K562 (cell line): ENCODE results near the gene TBCCD1. TPM values are rescaled to one million over a fixed set of nuclear protein-coding genes. Genes with fewer than 3 reads are reported as not detected.

Source experiments
- ATAC-seq: fragments of 200-7000 bp; cut with Tn5 transposase; 3 replicates; pipeline ENCODE4 v1.9.1; 2020; ENCODE audit warnings: moderate library complexity
- BruUV-seq: library from RNA; stranded (reverse); fragments of 400-500 nt; replicated peaks from 2 replicates; lab custom pipeline; 2021; lab: Mats Ljungman, UMichigan
- CTCF ChIA-PET: fragments of 300-600 bp; formaldehyde crosslinking; extraction: SDS; loops from one replicate; lab custom pipeline; 2021; ENCODE audit warnings: low intra/inter-chr PET ratio; lab: Yijun Ruan, JAX
- POLR2A ChIA-PET: fragments of 300-600, 350-650 bp; sonication (Branson Sonifier 250); formaldehyde crosslinking; extraction: SDS; loops from one replicate; lab custom pipeline; 2021; ENCODE audit warnings: antibody characterized with exemption, inconsistent platforms; lab: Yijun Ruan, JAX
- DNase-seq, 4 experiments: peaks; one replicate each; pipeline versions ENCODE4 v3.0.0 to v3.0.0-alpha.2; 2011 to 2018; ENCODE audit warnings: low spot score in 3 of 4, mixed read lengths in 3 of 4; ENCODE audit errors: extremely low read depth in 1 of 4
- FAIRE-seq: peaks from 2 replicates; lab custom pipeline; 2011; peaks lifted over from hg19 to GRCh38; lab: Jason Lieb, UNC
- H2AFZ ChIP-seq: 2 replicates; pipeline ENCODE4 v1.6.0; 2011; ENCODE audit warnings: low read depth, low read length, control low read depth, inconsistent platforms
- H3K27ac ChIP-seq: fragments of 200-600 bp; 3 replicates; pipeline ENCODE4 v1.8.0; 2011; ENCODE audit warnings: low read depth, mild to moderate bottlenecking, control low read depth, inconsistent platforms, low read length, moderate library complexity, mixed read lengths; ENCODE audit errors: extremely low read depth
- H3K27me3 ChIP-seq, 2 experiments: fragments of 300-600 bp in 1 of 2; 2 replicates in 1 of 2; 3 replicates in 1 of 2; pipeline versions ENCODE4 v1.6.0 to v1.8.0; 2011; ENCODE audit warnings: inconsistent platforms in 2 of 2, low read length in 2 of 2, mild to moderate bottlenecking in 1 of 2, mixed read lengths in 1 of 2, moderate library complexity in 1 of 2; ENCODE audit not compliant: control insufficient read depth in 2 of 2, insufficient read depth in 2 of 2
- H3K36me3 ChIP-seq: fragments of 300-600 bp; 3 replicates; pipeline ENCODE4 v1.8.0; 2011; ENCODE audit warnings: mild to moderate bottlenecking, low read length, inconsistent platforms; ENCODE audit not compliant: control insufficient read depth, insufficient read depth
- H3K4me1 ChIP-seq, 2 experiments: fragments of 200-600 bp in 1 of 2; replicated peaks in 1 of 2; 2 replicates in 1 of 2; 3 replicates in 1 of 2; pipeline versions ENCODE4 v1.5.1 to v1.8.0; 2011; ENCODE audit warnings: inconsistent platforms in 2 of 2, low read length in 2 of 2, mild to moderate bottlenecking in 1 of 2, mixed read lengths in 1 of 2, moderate library complexity in 1 of 2; ENCODE audit not compliant: control insufficient read depth in 2 of 2, insufficient read depth in 2 of 2
- H3K4me2 ChIP-seq: 2 replicates; pipeline ENCODE4 v1.6.1; 2011; ENCODE audit warnings: low read length, control low read depth, inconsistent platforms, mixed read lengths; ENCODE audit not compliant: insufficient read depth
- H3K4me3 ChIP-seq: fragments of 200-600 bp; sonication (generic), shearing (Covaris generic); 2 replicates; pipeline ENCODE4 v1.5.1; 2016; ENCODE audit warnings: control low read depth, inconsistent platforms
- H3K79me2 ChIP-seq: fragments of 200-600 bp; 3 replicates; pipeline ENCODE4 v1.8.0; 2011; ENCODE audit warnings: low read length, inconsistent platforms; ENCODE audit not compliant: control insufficient read depth, insufficient read depth
- H3K9ac ChIP-seq, 2 experiments: 2 replicates each; pipeline versions ENCODE4 v1.6.0 to v1.6.1; 2011; ENCODE audit warnings: low read depth in 2 of 2, low read length in 2 of 2, control low read depth in 1 of 2, inconsistent platforms in 1 of 2, mild to moderate bottlenecking in 1 of 2, mixed read lengths in 1 of 2; ENCODE audit not compliant: insufficient read depth in 1 of 2
- H3K9me1 ChIP-seq: one replicate; pipeline ENCODE4 v1.6.0; 2011; ENCODE audit warnings: inconsistent platforms, mild to moderate bottlenecking, low read length, moderate library complexity; ENCODE audit not compliant: control insufficient read depth, insufficient read depth
- H3K9me3 ChIP-seq: replicated peaks from 2 replicates; pipeline ENCODE4 v1.5.1; 2011; ENCODE audit warnings: low read depth, low read length, inconsistent platforms; ENCODE audit not compliant: control insufficient read depth, insufficient read depth
- H4K20me1 ChIP-seq: replicated peaks from 2 replicates; pipeline ENCODE4 v1.6.1; 2011; ENCODE audit warnings: low read length, inconsistent platforms, mixed read lengths; ENCODE audit not compliant: control insufficient read depth, insufficient read depth
- HMG20B ChIP-seq: fragments of 250-450 bp; sonication (Bioruptor Pico); IDR thresholded peaks from 2 replicates; pipeline ENCODE4 v1.5.0; 2021; ENCODE audit warnings: mild to moderate bottlenecking
- LEF1 ChIP-seq: fragments of 450-650 bp; IDR thresholded peaks from 2 replicates; pipeline ENCODE4 v1.6.1; 2016; ENCODE audit warnings: mild to moderate bottlenecking
- NBN ChIP-seq: fragments of 450-650 bp; IDR thresholded peaks from 2 replicates; pipeline ENCODE4 v1.6.1; 2016; ENCODE audit warnings: low read depth, mild to moderate bottlenecking
- POLR2AphosphoS5 ChIP-seq: IDR thresholded peaks from 2 replicates; pipeline ENCODE4 v1.6.1; 2011; ENCODE audit warnings: mild to moderate bottlenecking, low read depth, low read length, moderate library complexity; ENCODE audit not compliant: control insufficient read depth, insufficient read depth
- POLR2H ChIP-seq: IDR thresholded peaks from 2 replicates; pipeline ENCODE4 v1.6.1; 2016; ENCODE audit warnings: missing genetic modification characterization, low read depth, mild to moderate bottlenecking, control low read depth, missing compliant biosample characterization, moderate library complexity
- PYGO2 ChIP-seq: fragments of 450-650 bp; IDR thresholded peaks from 2 replicates; pipeline ENCODE4 v1.6.1; 2016; ENCODE audit warnings: mild to moderate bottlenecking, missing genetic modification characterization, moderate library complexity, missing compliant biosample characterization
- ZNF780A ChIP-seq: fragments of 250-450 bp; sonication (Bioruptor Pico); IDR thresholded peaks from 2 replicates; pipeline ENCODE4 v1.5.0; 2021; ENCODE audit warnings: mild to moderate bottlenecking
- WGBS: fragments of 100-300 bp; shearing (Covaris generic); methylation state at CpG from one replicate; pipeline ENCODE4 v1.1.6; 2016; ENCODE audit warnings: low coverage, mixed read lengths; ENCODE audit not compliant: insufficient coverage; ENCODE audit errors: missing lambda C conversion rate; 5-methylcytosine and 5-hydroxymethylcytosine counted together
- in situ Hi-C: fragments of 300-500 bp; cut with MboI; formaldehyde crosslinking; loops from 4 replicates; pipeline ENCODE4 v1.15.0; 2018; ENCODE audit warnings: inconsistent platforms, mixed read lengths
- intact Hi-C: fragments of 100-400 bp; cut with micrococcal nuclease; formaldehyde crosslinking; loops from 2 replicates; pipeline ENCODE4 v1.14.2; 2022
- polyA plus RNA-seq, 8 experiments: library from polyadenylated mRNA; depleted of rRNA in 4 of 8; stranded (reverse) in 5 of 8; unstranded in 3 of 8; fragments of >200 nt; fragmentation: Nextera tagmentation in 2 of 8; fragmentation: Illumina TruSeq in 1 of 8; extraction: Ambion mirVana in 2 of 8; extraction: Trizol in 1 of 8; gene quantifications; 2 replicates each; pipeline versions ENCODE4 v1.2.1 to v1.2.3, GENCODE V29; 2011 to 2014; ENCODE audit warnings: inconsistent platforms in 1 of 8, missing spikeins in 1 of 8
- total RNA-seq, 7 experiments: library from RNA; depleted of rRNA in 6 of 7; stranded (reverse); fragments of >200 nt in 6 of 7; fragmentation: Illumina TruSeq in 2 of 7; extraction: Trizol in 2 of 7; gene quantifications; 2 replicates each; pipeline versions ENCODE4 v1.2.1 to v1.2.3, GENCODE V29; 2011 to 2021; ENCODE audit warnings: low replicate concordance in 1 of 7
- TF ChIP-seq, protein P1 (sequence below), 2 experiments: fragments of 450-650 bp; IDR thresholded peaks; 2 replicates each; pipeline ENCODE4 v1.6.1; 2016; ENCODE audit warnings: mild to moderate bottlenecking in 2 of 2, borderline replicate concordance in 1 of 2, low read depth in 1 of 2, moderate library complexity in 1 of 2
- TF ChIP-seq, protein P2 (sequence below): sonication (generic); IDR thresholded peaks from 2 replicates; pipeline ENCODE4 v1.6.1; 2016
- TF ChIP-seq, protein P3 (sequence below): fragments of 450-650 bp; IDR thresholded peaks from 2 replicates; pipeline ENCODE4 v1.6.1; 2014; ENCODE audit warnings: low read depth, mild to moderate bottlenecking, moderate library complexity, borderline replicate concordance
- TF ChIP-seq, protein P4 (sequence below): fragments of 250-450 bp; sonication (Bioruptor Pico); IDR thresholded peaks from 2 replicates; pipeline ENCODE4 v1.5.0; 2020; ENCODE audit warnings: mild to moderate bottlenecking

The TBCCD1 gene
- total and polyA plus RNA-seq, 9 of the 15 experiments (the other 6 are each of a cell fraction or from before 2014, with no cell fraction given) = 17.7 to 31.1 (median 21.2) TPM

DNA sequence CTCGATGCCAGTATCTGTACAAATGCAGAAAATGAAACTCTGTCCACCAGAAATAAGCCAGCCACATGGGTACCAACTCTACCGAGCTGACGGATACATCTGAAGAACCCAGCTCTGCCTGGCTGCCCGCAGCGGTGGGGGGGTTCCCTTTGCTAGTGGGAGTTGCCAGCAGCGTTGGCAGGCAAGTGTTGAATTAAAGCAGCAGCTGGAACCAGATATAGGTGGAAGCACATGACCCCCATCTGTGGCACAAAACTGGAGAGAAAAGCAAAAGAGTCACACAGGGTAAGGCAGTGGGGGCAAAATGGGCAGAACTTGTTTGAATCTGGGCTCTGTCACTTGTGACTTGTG, 40.9 kb downstream of the TBCCD1 start:
- H3K4me1 ChIP-seq = no peaks in the 10 kb centered on the region; a peak in 1 of 5 replicates
- TF ChIP-seq PYGO2 (tag) (no peak), NBN (no peak), HMG20B (CRISPR knock-in tag) (no peak), POLR2AphosphoS5 (no peak), ZNF780A (CRISPR knock-in tag) (no peak), POLR2H (tag) (no peak), LEF1 (no peak)
- TF ChIP-seq, protein P1, sequence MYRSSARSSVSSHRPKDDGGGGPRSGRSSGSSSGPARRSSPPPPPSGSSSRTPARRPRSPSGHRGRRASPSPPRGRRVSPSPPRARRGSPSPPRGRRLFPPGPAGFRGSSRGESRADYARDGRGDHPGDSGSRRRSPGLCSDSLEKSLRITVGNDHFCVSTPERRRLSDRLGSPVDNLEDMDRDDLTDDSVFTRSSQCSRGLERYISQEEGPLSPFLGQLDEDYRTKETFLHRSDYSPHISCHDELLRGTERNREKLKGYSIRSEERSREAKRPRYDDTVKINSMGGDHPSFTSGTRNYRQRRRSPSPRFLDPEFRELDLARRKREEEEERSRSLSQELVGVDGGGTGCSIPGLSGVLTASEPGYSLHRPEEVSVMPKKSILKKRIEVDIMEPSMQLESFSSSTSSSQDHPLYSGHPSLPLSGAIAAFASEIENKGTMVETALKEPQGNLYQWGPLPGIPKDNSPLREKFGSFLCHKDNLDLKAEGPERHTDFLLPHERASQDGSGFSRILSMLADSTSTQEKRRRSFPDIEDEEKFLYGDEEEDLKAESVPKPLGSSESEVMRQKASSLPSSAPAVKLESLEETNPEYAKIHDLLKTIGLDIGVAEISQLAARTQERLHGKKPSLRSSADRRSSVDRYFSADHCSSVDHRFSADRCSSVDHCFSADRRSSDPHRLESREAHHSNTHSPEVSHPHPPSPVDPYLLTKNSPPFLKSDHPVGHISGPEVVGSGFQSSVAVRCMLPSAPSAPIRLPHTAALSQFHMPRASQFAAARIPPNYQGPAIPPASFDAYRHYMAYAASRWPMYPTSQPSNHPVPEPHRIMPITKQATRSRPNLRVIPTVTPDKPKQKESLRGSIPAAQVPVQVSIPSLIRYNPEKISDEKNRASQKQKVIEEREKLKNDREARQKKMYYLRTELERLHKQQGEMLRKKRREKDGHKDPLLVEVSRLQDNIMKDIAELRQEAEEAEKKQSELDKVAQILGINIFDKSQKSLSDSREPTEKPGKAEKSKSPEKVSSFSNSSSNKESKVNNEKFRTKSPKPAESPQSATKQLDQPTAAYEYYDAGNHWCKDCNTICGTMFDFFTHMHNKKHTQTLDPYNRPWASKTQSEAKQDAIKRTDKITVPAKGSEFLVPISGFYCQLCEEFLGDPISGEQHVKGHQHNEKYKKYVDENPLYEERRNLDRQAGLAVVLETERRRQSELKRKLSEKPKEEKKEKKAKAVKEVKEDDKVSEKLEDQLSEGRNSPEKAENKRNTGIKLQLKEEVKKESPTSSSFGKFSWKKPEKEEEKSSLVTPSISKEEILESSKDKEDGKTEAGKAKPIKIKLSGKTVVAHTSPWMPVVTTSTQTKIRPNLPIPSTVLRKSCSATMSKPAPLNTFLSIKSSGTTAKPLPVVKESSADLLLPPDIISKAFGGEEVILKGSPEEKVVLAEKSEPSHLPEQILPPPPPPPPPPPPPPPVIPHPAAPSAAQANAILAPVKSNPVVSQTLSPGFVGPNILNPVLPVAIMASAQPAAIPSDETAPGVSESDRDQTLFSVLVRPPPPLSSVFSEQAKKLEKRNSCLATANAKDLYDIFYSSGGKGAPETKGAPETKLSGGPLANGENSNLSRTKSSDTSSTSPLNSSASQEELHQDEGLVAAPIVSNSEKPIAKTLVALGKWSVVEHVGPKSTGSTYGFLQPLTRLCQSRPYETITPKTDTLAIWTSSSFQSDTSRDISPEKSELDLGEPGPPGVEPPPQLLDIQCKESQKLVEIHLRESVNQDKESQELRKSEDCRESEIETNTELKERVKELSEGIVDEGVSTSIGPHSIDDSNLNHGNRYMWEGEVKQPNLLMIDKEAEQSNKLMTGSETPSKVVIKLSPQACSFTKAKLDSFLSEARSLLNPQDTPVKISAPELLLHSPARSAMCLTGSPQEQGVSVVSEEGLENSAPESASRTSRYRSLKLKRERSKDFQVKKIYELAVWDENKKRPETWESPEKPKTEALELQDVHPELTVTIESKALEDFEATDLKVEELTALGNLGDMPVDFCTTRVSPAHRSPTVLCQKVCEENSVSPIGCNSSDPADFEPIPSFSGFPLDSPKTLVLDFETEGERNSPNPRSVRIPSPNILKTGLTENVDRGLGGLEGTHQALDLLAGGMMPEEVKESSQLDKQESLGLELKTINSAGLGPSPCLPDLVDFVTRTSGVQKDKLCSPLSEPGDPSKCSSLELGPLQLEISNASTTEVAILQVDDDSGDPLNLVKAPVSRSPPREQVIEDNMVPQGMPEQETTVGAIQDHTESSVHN (IDR thresholded peaks at IDR 0.05; ENCODE audit: borderline replicate concordance in 1 of 2, low read depth in 1 of 2) = no peak
- TF ChIP-seq, protein P2, sequence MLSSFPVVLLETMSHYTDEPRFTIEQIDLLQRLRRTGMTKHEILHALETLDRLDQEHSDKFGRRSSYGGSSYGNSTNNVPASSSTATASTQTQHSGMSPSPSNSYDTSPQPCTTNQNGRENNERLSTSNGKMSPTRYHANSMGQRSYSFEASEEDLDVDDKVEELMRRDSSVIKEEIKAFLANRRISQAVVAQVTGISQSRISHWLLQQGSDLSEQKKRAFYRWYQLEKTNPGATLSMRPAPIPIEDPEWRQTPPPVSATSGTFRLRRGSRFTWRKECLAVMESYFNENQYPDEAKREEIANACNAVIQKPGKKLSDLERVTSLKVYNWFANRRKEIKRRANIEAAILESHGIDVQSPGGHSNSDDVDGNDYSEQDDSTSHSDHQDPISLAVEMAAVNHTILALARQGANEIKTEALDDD = no peak
- TF ChIP-seq, protein P3, sequence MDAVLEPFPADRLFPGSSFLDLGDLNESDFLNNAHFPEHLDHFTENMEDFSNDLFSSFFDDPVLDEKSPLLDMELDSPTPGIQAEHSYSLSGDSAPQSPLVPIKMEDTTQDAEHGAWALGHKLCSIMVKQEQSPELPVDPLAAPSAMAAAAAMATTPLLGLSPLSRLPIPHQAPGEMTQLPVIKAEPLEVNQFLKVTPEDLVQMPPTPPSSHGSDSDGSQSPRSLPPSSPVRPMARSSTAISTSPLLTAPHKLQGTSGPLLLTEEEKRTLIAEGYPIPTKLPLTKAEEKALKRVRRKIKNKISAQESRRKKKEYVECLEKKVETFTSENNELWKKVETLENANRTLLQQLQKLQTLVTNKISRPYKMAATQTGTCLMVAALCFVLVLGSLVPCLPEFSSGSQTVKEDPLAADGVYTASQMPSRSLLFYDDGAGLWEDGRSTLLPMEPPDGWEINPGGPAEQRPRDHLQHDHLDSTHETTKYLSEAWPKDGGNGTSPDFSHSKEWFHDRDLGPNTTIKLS = no peak
- TF ChIP-seq, protein P4, sequence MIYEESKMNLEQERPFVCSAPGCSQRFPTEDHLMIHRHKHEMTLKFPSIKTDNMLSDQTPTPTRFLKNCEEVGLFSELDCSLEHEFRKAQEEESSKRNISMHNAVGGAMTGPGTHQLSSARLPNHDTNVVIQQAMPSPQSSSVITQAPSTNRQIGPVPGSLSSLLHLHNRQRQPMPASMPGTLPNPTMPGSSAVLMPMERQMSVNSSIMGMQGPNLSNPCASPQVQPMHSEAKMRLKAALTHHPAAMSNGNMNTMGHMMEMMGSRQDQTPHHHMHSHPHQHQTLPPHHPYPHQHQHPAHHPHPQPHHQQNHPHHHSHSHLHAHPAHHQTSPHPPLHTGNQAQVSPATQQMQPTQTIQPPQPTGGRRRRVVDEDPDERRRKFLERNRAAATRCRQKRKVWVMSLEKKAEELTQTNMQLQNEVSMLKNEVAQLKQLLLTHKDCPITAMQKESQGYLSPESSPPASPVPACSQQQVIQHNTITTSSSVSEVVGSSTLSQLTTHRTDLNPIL (CRISPR knock-in tag) = no peak

More for the DNA sequence above, 40.9 kb downstream of the TBCCD1 start:
- ATAC-seq (no peak), DNase-seq (no peak), FAIRE-seq (no peak)
- H3K27me3 ChIP-seq = peaks cover 6 to 27% of the 10 kb centered on the region in 2 experiments; a peak in 4 of 5 replicates
- no peak overlapping the region for H3K9ac ChIP-seq
- no peak overlapping the region for H3K4me2 ChIP-seq
- 3% methylated on average over 6 of the region's 6 CpGs for WGBS
- no peaks in the 10 kb centered on the region for H4K20me1 ChIP-seq
- in situ Hi-C loops = no loop called here
- ChIA-PET CTCF (no interaction called here), POLR2A (no interaction called here)
- no peak overlapping the region for H3K27ac ChIP-seq
- intact Hi-C loops = no loop called here
- H3K9me3 ChIP-seq = no peaks in the 10 kb centered on the region
- no peaks in the 10 kb centered on the region for H3K36me3 ChIP-seq
- H3K79me2 ChIP-seq = no peaks in the 10 kb centered on the region
- no peak overlapping the region for H3K4me3 ChIP-seq
- H2AFZ ChIP-seq = no peak overlapping the region
- H3K9me1 ChIP-seq = no peaks in the 10 kb centered on the region
- BruUV-seq = no TSS peak
